Caki2 (cell line): ENCODE measurements around the gene GPR15. TPM values are rescaled to one million over a fixed set of nuclear protein-coding genes. Genes with fewer than 3 reads are reported as not detected.

Source experiments
- DNase-seq: peaks from one replicate; pipeline ENCODE4 v3.0.0-alpha.2; 2015; ENCODE audit warnings: low read depth
- in situ Hi-C: cut with HindIII; loops from 2 replicates; pipeline ENCODE4 v1.10.0; 2016; ENCODE audit warnings: low sequenced_read_pairs, low pct_unique_long_range_greater_than_20kb, mixed read lengths
- total RNA-seq: library from RNA; depleted of rRNA; stranded (reverse); fragments of >200 nt; shearing (Covaris generic); gene quantifications from 2 replicates; pipeline ENCODE4 v1.2.3, GENCODE V29; 2014; ENCODE audit warnings: low replicate concordance; rRNA removed

GPR15 gene
- total RNA-seq, 1 experiment from 2014 or later = not detected

GRCh38 chr3:98573181-98573728 is 41.5 kb downstream of the GPR15 start:
- in situ Hi-C loops = no loop called here
- DNase-seq = peak; percentile 33

- no peak for DNase-seq
- in situ Hi-C loops = no loop called here
These were observed 42.4 kb downstream of the GPR15 start for GRCh38 chr3:98574132-98574531.

GRCh38 chr3:98577178-98577895 is 45.6 kb downstream of the GPR15 start:
- no peak for DNase-seq
- in situ Hi-C loops = no loop called here

GRCh38 chr3:98580401-98581386 is 48.9 kb downstream of the GPR15 start:
- in situ Hi-C loops = no loop called here
- no peak for DNase-seq

- DNase-seq = no peak
- in situ Hi-C loops = no loop called here
These were observed 49.7 kb downstream of the GPR15 start for GRCh38 chr3:98581474-98581873.

GRCh38 chr3:98582042-98582441 is 50.3 kb downstream of the GPR15 start:
- DNase-seq = no peak
- in situ Hi-C loops = no loop called here

GRCh38 chr3:98583766-98584165 is 52.0 kb downstream of the GPR15 start:
- in situ Hi-C loops = no loop called here
- no peak for DNase-seq

Other genes starting within 250 kb of the GPR15 start
- not detected in 2 replicates for gene OR5H2, start 249.5 kb upstream of the GPR15 start, total RNA-seq
- not detected in 2 replicates for gene OR5K4, start 178.1 kb upstream of the GPR15 start, total RNA-seq
- not detected in 2 replicates for gene OR5K3, start 141.3 kb upstream of the GPR15 start, total RNA-seq
- gene OR5K1, start 68.8 kb upstream of the GPR15 start, total RNA-seq = not detected in 2 replicates
- not detected in 2 replicates for gene OR5K2, start 34.3 kb upstream of the GPR15 start, total RNA-seq
- gene CLDND1, start 9.1 kb upstream of the GPR15 start, total RNA-seq = 44.4 and 46.5 TPM in 2 replicates
- gene CPOX, start 61.6 kb downstream of the GPR15 start, total RNA-seq = 15.0 and 17.0 TPM in 2 replicates
- gene ST3GAL6, start 231.4 kb downstream of the GPR15 start, total RNA-seq = 0.78 and 6.5 TPM in 2 replicates